WERI-Rb-1 (cell line): ENCODE measurements around the gene SNX24.

Source experiments
- DNase-seq: peaks from one replicate; pipeline ENCODE4 v3.0.0-alpha.2; 2020
- H3K27ac ChIP-seq: fragments of 250-450 bp; sonication (Bioruptor Pico); 2 replicates; pipeline ENCODE4 v1.5.1; 2020; ENCODE audit warnings: mild to moderate bottlenecking, moderate library complexity
- H3K27me3 ChIP-seq: fragments of 250-450 bp; sonication (Bioruptor Pico); 2 replicates; pipeline ENCODE4 v1.5.1; 2021; ENCODE audit warnings: mild to moderate bottlenecking, low read depth, moderate library complexity; ENCODE audit not compliant: insufficient read depth, severe bottlenecking
- H3K36me3 ChIP-seq: fragments of 250-450 bp; sonication (Bioruptor Pico); 2 replicates; pipeline ENCODE4 v1.5.1; 2020; ENCODE audit warnings: mild to moderate bottlenecking, moderate library complexity
- H3K4me3 ChIP-seq: 2 replicates; pipeline ENCODE4 v1.5.1; 2011; ENCODE audit warnings: low read depth, mild to moderate bottlenecking, control low read depth, low read length
- H3K9me3 ChIP-seq: fragments of 250-450 bp; sonication (Bioruptor Pico); 2 replicates; pipeline ENCODE4 v1.5.1; 2021; ENCODE audit warnings: mild to moderate bottlenecking, moderate library complexity; ENCODE audit not compliant: severe bottlenecking
- CTCF ChIP-seq: IDR thresholded peaks from 2 replicates; pipeline ENCODE4 v1.5.1; 2011; ENCODE audit warnings: low read depth, mild to moderate bottlenecking, control low read depth, inconsistent platforms, low read length

SNX24 gene

GRCh38 chr5:123046222-123046621, 200.8 kb downstream of the SNX24 start:
- Histone ChIP-seq H3K36me3 (no peaks in the 10 kb centered on the region), H3K27me3 (no peaks in the 10 kb centered on the region), H3K27ac (no peak overlapping the region), H3K9me3 (no peaks in the 10 kb centered on the region), H3K4me3 (no peak overlapping the region)
- DNase-seq, result no peak
- TF ChIP-seq CTCF, result no peak

GRCh38 chr5:123047706-123048105, 202.3 kb downstream of the SNX24 start:
- H3K4me3 ChIP-seq, result no peak overlapping the region
- H3K27ac ChIP-seq, result no peak overlapping the region
- H3K27me3 ChIP-seq, result no peaks in the 10 kb centered on the region
- H3K9me3 ChIP-seq, result no peaks in the 10 kb centered on the region
- no peak for TF ChIP-seq CTCF
- no peak for DNase-seq
- no peaks in the 10 kb centered on the region for H3K36me3 ChIP-seq

GRCh38 chr5:123051206-123051605, 205.8 kb downstream of the SNX24 start:
- DNase-seq, result no peak
- H3K27me3 ChIP-seq, result no peaks in the 10 kb centered on the region
- TF ChIP-seq CTCF, result no peak
- H3K36me3 ChIP-seq, result no peaks in the 10 kb centered on the region
- H3K4me3 ChIP-seq, result no peak overlapping the region
- no peak overlapping the region for H3K27ac ChIP-seq
- H3K9me3 ChIP-seq, result no peaks in the 10 kb centered on the region
